Stimulated activated CD4-positive, alpha-beta T cell treated with anti-CD3 and anti-CD28 coated beads, Interleukin-4, amount 100 ng/mL, for 48 hours (primary cell): ENCODE measurements around the gene MARK2.

Source experiments
- DNase-seq, 2 donors: peaks; one replicate each; pipeline ENCODE4 v3.0.0-alpha.2; 2020; ENCODE audit warnings: low read depth in 2 of 2

The MARK2 gene

DNA sequence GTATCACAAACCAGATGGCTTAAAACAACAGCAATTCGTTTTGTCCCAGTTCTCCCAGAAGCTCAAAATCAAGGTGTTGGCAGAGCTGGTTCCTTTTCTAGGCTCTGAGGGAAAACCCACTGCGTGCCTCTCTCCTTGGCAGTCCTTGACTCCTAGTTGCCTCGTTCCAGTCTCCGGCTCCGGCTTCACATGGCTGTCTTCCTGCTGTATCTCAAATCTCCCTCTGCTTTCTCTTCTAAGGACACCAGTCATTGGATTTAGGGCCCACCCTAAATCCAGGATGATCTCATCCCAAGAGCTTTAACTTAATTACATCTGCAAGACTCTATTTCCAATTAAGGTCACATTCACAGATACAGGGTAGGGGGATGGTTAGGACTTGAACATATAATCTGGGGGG, 90.7 kb downstream of the MARK2 start:
- DNase-seq: no peak

- DNase-seq: no peak
These were observed 92.1 kb downstream of the MARK2 start for GRCh38 chr11:63931045-63931444.

DNA sequence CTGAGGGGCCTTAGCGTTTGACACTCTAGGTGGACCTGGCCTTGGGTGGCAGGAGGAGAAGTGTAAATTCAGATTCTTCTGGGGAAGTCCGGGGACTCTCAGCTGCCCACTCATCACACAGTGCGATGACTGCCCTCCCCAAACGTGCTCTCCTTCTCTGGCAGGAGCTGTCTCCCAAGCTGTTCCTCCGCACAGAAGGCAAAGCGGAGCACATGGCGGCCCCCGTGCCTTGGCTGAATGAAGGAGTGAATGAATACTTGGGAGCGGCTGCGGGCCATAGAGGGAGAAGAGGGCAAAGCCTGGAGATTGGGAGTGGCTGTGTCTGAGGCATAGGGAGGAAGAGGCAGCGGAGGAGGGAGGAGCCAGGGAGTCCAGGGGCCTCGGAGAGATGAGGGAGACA, 93.0 kb downstream of the MARK2 start:
- no peak for DNase-seq

GRCh38 chr11:63933459-63933858, 94.5 kb downstream of the MARK2 start:
- no peak for DNase-seq

DNA sequence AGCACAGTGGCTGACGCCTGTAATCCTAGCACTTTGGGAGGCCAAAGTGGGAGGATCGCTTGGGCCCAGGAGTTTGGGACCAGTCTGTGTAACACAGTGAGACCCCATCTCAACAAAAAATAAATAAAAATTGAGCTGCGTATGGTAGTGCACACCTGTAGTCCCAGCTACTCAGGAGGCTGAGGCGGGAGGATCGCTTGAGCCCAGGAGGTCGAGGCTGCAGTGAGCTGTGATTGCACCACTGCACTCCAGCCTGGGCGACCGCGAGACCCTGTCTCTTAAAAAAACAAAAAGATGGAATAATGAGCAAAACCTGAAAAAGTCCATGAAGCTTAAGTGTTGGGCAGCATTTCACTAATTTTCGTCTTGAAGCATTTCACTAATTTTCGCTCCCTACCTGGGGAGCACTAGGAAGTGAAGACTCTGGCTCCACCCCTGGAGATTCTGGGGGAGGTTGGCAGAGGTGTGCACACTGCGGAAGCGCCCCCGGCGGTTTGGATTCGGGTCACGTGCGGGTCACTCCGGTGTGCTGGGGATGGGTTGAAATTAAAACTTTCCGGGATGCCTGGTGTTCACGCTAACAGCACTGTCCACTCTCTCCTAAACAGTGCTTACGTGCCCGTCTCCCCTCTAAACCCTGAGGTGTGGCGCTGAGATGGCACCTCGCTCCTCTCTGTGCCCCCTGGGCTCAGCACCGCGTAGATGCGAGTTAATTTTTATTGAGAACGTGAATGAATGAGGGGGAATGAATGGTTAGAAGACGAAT, 99.0 kb downstream of the MARK2 start:
- DNase-seq: no peak

DNA sequence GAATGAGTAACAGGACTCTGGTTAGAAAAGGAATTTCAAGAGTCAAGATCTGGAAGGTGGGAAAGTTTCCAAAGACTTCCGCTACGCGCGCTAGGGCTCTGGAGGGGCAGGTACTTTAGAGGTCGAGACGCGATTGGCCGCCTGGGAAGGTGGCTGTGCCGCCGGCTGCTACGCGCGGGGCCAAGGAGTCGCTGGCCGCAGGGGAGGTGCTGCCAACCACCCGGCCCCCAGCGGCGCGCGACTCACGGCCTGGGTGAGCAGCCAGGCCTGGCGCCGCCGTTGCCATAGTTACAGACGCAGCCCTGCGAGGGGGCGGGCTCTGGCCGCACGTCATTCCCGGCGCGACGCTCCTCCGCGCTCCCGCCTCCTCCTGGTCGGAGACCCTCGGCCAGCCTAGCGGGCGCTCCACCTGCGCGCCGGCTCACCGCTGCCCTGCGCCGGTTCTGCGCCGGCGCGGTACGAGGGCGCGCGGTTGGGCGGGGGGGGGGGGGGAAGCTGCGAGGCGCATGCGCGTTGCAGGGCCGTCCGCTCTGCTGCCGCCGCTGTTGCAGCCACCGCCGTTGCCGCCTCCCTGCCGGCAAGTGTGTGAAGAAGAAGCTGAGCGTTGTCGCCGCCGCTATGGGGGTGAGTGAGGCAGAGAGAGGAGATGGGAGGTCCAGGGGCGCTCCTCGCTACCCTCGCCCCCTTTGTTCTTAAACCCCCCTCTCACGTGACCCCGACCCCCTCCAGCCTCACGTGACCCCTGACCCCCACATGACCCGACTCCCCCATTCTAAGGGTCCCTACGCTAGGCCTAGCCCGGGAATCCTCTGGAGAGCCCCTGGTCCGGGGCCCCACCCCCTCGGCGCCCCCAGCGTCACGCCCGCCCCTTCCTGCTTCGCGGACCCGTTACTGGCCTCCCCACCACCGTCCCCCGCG, 99.8 kb downstream of the MARK2 start, which contains the start of gene NAA40:
Gene NAA40 (plus strand): TSS at position 524 of the 918 bp plus-strand sequence. CDS start 95 bp downstream, at position 619.
- peak; percentile 93 for DNase-seq

DNA sequence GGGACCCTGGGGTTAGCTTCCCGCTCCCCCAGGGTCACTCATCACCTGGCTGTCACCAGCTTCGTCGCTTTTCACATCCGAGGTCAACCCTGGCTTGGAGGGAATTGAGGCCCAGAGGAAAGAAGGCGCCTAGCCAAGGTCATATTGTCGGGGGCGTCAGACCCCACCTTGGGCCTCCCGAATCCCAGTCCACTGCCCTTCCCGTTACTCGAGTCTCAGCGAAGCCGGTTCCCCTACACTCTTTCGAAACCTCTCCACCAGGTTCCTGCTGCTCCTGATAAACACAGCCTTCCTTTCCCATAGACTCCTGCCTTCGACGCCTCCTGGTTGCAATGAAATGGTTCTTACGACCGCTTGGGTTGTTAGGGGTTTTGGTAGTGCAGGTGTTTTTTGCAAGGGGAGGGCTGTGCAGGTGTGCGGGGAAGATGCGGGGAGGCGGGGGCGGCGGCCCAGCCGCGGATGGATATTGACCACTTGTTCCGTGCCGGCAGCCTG, 100.5 kb downstream of the MARK2 start:
- no peak for DNase-seq

DNA sequence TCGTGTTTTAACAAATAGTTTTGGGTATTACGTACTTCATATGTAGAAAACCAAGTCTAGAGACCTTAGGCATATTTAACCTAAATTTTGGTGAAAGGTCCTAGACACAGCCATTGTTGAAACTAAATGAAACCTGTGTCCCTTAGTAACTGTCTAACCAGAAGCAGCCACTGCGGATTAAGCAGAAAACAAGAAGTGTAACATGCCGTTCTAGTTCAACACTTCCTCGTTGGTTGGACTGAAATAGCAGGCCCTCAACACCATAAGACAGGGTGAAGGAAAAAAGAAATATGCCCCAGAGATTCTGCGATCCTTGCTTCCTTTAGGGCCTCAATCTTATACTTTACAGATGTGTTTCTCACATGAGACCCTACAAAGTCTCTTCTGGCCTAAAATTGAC, 101.9 kb downstream of the MARK2 start:
- DNase-seq: no peak

DNA sequence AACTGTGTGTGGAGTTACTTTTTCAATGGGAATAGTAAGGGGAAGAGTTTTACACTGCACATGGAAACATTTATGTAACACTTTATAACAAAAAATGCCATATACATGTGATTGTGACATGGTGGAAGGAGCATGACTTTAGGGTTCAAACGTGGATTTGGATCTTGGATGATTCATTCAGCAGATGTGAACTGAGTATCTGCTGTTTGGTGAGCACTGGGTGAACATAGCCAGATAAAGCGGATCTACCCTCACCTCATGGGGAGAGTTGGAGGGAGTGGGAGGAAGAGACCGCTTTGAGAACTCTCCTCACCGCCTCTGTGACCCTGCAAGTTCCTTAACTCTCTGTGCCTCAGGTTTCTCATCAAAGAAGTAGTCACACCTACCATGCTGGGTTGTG, 103.0 kb downstream of the MARK2 start:
- DNase-seq: no peak

DNA sequence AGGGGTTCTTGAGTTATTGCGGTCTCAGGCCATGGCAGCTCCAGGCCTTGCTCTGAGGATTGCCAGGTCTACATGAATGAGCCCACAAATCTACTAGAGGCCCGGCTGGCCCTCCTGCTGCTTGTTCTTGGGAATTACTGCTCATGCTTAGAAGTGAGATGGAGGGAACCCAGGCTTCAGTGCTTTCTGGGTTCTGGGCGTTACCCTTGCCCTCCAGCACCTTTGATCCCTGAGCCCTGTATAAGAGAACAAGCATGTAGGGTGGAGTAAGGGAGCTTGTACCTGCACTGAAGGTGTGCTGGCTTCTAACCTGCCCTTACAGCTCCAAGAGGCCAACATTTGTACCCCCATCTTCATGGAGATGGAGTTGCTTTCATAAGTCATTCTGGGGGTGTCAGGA, 103.9 kb downstream of the MARK2 start:
- no peak for DNase-seq

DNA sequence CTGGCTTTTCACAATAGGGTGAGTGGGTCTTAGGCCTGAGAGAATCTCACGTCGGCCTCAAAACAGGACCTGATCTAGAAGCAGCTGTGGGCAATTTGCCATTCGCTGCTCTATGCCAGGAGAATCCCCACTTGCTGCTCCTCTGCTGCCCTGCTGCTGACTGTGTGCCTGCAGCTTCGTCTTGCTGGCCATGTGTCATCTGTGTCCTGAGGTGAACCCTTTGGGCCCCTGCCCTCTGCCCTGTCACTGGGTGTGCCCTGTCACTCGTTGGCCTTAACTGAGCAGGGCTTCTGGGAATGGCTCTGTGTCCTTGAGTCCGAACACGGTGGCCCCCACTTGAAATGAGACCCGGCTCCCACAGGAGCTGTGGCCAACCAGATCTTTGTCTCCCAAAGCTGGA, 106.1 kb downstream of the MARK2 start:
- no peak for DNase-seq

DNA sequence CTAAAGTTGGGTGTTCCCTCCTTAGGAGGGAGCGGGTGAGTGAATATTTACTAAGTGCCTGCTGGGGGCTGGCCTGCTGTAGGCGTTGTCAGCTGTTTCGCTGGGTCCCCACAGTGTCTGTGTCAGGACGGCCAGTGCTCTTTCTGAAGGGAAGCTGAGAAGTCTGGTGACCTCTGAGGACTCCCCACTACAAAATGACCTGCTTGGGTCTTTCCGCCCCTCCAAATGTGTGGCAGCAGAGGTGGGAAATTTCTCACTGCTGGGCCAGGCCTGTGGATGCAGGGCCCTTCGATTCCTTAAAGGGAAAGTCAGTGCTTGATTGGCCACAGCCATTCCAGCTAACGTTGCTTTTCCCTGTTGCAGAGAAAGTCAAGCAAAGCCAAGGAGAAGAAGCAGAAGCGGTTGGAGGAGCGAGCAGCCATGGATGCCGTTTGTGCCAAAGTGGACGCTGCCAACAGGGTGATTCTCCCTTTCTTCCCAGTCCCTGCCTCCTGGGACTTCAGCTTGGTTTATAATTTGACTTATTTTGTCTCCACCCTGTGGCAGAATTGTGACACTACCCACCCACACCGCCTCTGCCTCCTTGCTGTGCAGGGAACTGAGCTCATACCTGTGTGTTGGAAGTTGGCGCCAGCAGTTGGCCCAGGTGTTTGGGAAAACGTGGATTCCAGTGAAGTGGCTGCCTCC, 106.7 kb downstream of the MARK2 start:
- peak; percentile 20 to 27 for DNase-seq

- no peak for DNase-seq
These were observed 113.0 kb downstream of the MARK2 start for GRCh38 chr11:63951779-63952536.

DNA sequence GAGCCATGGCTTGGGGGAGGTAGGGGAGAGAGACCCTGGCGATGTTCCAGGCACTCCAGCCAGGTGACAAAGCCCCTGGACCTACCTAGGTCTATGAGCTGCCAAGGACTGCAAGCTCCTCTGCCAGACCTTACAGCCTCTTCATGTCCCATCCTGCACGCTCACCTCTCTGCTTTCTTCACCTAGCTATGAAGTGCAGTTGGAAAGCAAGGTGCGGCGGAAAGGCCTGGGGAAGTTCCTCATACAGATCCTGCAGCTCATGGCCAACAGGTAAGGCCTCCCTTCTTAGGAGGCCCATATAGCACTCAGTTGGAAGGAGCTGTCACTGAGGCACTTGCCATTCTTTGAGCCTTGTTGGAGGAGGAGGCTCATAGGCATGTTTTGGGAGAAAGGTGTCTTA, 113.7 kb downstream of the MARK2 start:
- DNase-seq: no peak

DNA sequence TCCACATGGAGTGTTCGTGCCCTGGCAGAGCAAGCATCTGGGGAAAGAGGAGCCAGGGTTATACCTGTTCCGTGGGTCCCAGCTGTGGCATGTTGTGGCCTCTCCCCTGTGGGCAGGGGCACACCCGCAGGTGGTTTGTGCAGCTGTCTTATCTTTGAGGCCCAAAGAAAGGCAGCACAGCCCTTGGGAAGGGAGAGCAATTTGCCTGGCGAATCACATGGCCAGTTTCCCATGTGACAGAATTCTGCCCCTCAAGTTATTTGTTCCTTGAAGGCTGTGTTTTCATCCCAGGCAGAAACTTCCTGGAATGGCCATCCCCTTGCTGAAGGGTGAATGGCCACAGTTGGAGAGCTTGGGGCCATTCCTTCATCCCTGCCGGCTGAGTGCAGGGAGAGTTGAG, 119.1 kb downstream of the MARK2 start:
- no peak for DNase-seq
